ENCODE measurements around the gene CFAP100. TPM values are rescaled to one million over a fixed set of nuclear protein-coding genes. Genes with fewer than 3 reads are reported as not detected.

CFAP100 gene
- total RNA-seq, 4 donors from 2014 or later = 0.98 to 2.8 TPM; not detected in 2

DNA sequence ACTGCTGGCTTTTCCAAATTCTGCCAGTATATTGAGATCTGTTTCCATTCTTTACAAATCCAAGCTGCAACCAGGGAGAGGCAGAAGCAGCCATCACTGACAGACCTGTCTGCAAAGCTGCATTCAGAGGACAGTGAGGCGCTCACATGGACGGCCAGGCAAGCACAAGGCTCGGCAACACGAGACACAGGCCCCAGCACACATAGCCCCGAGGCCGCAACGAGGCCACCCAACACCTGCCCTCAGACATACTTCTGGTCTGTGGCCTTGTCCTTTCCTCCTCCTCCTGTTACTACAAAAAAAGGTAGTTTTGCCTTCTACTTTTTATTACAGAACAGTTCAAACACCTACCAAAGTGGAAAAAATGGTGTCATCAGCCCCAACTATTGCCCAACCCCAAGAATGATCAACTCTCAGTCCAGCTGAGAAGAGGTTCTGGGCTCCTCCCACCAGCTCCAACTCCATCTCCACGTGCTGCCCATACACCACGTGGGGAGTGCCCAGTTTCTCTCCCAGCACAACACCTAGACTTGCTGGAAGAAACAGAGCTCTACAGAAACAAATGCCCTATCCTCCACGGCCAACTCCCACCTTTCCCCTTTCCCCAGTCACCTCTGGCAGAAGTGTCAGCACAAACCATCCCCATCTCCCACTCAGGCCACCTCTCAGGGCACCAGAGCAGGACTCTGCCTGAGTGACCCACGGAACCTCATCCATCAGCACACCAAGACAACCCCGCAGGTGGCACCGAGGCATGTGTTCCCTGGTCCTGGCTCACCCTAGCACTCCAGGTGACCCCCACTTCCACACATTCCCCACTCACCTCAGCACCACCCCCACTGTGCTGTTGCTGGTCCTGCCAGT is 73.6 kb downstream of the CFAP100 start:
- H3K27me3 ChIP-seq = no peaks in the 10 kb centered on the region
- no peak overlapping the region for H3K27ac ChIP-seq
- intact Hi-C loops (cut with DNase I; ENCODE audit: low total_unique reads) = no loop called here
- DNase-seq = peak; percentile 9 to 17
- H3K4me1 ChIP-seq = peaks cover 8 to 14% of the 10 kb centered on the region in 2 donors
- H3K9me3 ChIP-seq = no peaks in the 10 kb centered on the region
- no peak for TF ChIP-seq POLR2A (IDR thresholded peaks at IDR 0.05)
- no peak overlapping the region for H3K4me3 ChIP-seq
- no peaks in the 10 kb centered on the region for H3K36me3 ChIP-seq

DNA sequence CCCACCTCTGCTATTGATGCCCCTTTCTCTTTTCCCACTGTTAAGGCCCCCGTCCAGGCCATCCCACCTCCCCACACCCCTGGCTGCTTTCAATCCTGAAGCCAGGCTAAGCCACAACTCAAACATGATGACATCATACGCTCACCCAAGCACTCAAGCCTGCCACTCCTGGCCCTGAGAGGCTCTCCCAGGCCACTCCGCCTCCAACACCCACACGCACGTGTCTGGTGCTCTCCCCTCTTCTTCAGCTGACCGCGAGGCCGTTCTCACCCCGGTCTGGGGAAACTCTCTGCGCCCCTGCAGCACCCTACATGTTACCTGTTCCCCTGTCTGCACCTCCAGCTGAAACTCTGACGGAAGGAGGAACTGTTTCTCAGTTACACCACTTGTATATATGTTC is 74.8 kb downstream of the CFAP100 start:
- H3K4me3 ChIP-seq = no peak overlapping the region
- no peaks in the 10 kb centered on the region for H3K36me3 ChIP-seq
- H3K4me1 ChIP-seq = peaks cover 20% of the 10 kb centered on the region in 2 donors
- no peaks in the 10 kb centered on the region for H3K9me3 ChIP-seq
- TF ChIP-seq, protein P1, sequence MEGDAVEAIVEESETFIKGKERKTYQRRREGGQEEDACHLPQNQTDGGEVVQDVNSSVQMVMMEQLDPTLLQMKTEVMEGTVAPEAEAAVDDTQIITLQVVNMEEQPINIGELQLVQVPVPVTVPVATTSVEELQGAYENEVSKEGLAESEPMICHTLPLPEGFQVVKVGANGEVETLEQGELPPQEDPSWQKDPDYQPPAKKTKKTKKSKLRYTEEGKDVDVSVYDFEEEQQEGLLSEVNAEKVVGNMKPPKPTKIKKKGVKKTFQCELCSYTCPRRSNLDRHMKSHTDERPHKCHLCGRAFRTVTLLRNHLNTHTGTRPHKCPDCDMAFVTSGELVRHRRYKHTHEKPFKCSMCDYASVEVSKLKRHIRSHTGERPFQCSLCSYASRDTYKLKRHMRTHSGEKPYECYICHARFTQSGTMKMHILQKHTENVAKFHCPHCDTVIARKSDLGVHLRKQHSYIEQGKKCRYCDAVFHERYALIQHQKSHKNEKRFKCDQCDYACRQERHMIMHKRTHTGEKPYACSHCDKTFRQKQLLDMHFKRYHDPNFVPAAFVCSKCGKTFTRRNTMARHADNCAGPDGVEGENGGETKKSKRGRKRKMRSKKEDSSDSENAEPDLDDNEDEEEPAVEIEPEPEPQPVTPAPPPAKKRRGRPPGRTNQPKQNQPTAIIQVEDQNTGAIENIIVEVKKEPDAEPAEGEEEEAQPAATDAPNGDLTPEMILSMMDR (IDR thresholded peaks at IDR 0.05) = no peak
- TF ChIP-seq POLR2A (IDR thresholded peaks at IDR 0.05) = no peak
- no peaks in the 10 kb centered on the region for H3K27me3 ChIP-seq
- intact Hi-C loops (cut with DNase I; ENCODE audit: low total_unique reads) = no loop called here
- H3K27ac ChIP-seq = no peak overlapping the region
- peak in 1 of 2 donors; percentile 6 for DNase-seq

DNA sequence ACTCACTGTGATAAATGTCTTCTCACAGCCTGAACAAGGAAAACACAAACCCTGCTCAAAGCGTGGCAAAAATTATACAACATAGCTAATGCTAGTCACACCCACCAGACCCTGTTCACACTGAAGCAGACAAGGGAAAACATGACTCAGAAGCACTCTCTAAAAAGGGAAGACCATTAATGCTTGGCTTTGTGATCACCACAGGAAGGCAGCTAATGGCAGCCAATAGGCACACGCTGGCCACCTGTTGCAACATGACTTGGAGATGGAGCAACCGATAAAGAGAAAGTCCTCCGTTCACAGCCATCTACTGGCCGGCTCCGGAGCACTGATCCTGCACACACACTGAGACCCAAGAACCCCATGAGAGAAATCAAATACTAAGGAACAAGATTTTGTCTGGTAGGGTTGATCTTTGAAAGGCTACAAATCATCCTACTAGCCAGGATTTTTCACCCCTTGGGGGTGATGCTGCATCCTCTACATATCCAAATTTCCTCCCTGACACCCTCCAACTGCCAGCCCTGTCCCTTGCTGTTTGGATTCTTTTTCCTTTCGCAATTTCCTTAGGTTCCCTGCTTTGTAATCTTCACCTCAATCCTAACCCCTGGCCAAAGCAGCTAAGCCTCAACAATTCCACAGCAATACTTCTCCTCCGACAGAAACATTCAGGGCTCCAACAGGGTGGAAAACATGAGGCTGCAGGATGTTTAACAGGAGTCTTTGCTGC is 77.7 kb downstream of the CFAP100 start:
- intact Hi-C loops (cut with DNase I; ENCODE audit: low total_unique reads) = no loop called here
- Histone ChIP-seq H3K27ac (peak overlapping the region in 1 of 2 donors; percentile 6), H3K4me1 (peaks cover 20 to 21% of the 10 kb centered on the region in 2 donors), H3K4me3 (peak overlapping the region in 1 of 2 donors; percentile 91), H3K36me3 (no peaks in the 10 kb centered on the region), H3K27me3 (no peaks in the 10 kb centered on the region), H3K9me3 (no peaks in the 10 kb centered on the region)
- no peak for TF ChIP-seq POLR2A (IDR thresholded peaks at IDR 0.05)
- TF ChIP-seq, protein P1 (IDR thresholded peaks at IDR 0.05) = peak in 1 of 4 experiments; percentile 11
- peak; percentile 55 to 62 for DNase-seq

DNA sequence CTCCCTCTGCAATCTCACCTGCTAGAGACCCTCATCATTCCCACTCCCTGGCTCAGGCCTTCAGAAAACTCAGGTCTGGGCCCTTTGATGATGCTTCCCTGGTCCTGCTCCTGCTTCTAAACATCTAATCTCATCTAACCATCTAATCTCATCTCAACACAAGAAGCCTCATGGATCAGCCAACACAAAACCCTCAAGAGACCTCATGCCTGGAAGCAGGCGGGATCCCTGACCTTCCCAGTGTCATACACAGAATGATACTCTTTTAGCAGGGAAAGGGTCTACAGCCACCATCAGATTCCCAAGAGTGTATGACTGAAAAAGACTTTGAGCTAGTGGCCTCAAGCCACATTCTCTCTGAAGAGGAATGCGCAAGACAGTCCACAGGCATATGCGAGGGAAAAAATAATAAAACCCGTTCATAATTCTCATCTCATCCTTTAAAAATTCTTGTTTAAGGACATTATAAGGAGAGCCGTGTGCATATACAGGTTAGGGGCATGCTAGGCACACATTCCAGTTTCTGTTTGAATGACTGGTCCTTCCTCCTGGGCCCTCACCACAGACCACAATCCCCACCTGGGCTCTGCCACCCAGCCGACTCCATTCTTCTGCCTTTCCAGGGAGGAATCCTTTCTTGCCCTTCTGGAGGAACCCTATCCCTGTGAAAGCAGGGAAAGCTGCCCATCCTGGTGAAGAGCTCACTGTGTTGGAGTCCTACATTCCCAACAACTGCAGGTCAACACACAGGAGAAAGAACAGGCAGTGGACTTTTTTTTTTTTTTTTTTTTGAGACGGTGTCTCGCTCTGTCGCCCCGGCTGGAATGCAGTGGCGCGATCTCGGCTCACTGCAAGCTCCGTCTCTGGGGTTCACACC is 78.8 kb downstream of the CFAP100 start:
- no peak for DNase-seq
- Histone ChIP-seq H3K36me3 (no peaks in the 10 kb centered on the region), H3K9me3 (no peaks in the 10 kb centered on the region), H3K27ac (no peak overlapping the region), H3K4me1 (peaks cover 20 to 21% of the 10 kb centered on the region in 2 donors), H3K4me3 (peak overlapping the region in 1 of 2 donors; percentile 91), H3K27me3 (no peaks in the 10 kb centered on the region)
- intact Hi-C loops (cut with DNase I; ENCODE audit: low total_unique reads) = no loop called here
- TF ChIP-seq, protein P1 (IDR thresholded peaks at IDR 0.05) = no peak
- TF ChIP-seq POLR2A (IDR thresholded peaks at IDR 0.05) = no peak
